IMR-90 (cell line): ENCODE data around the gene STPG1. TPM values are rescaled to one million over a fixed set of nuclear protein-coding genes. Genes with fewer than 3 reads are reported as not detected.

Experiments
- ATAC-seq: fragments of 200-7000 bp; cut with Tn5 transposase; 2 replicates; pipeline ENCODE4 v1.9.1; 2020; ENCODE audit warnings: low read depth, mild to moderate bottlenecking, moderate library complexity
- BruUV-seq: library from RNA; stranded (reverse); fragments of 400-500 nt; replicated peaks from 2 replicates; lab custom pipeline; 2021; lab: Mats Ljungman, UMichigan
- CTCF ChIA-PET: fragments of 300-600 bp; formaldehyde crosslinking; extraction: SDS; loops from one replicate; lab custom pipeline; 2021; ENCODE audit warnings: antibody characterized with exemption; lab: Yijun Ruan, JAX
- POLR2A ChIA-PET: fragments of 300-600 bp; sonication (Branson Sonifier 250); formaldehyde crosslinking; loops from one replicate; lab custom pipeline; 2022; ENCODE audit warnings: antibody characterized with exemption; ENCODE audit not compliant: unreplicated experiment; lab: Charles Lee
- DNase-seq: peaks from one replicate; pipeline ENCODE4 v3.0.0; 2013
- H2AFZ ChIP-seq: replicated peaks from 2 replicates; pipeline ENCODE3; 2013; ENCODE audit warnings: low read length, mild to moderate bottlenecking; ENCODE audit not compliant: poor library complexity
- H2AK5ac ChIP-seq: 2 replicates; pipeline ENCODE4 v1.6.1; 2013; ENCODE audit warnings: low read depth, low read length, inconsistent platforms
- H2AK9ac ChIP-seq: replicated peaks from 2 replicates; pipeline ENCODE3; 2013; ENCODE audit warnings: mild to moderate bottlenecking, low read depth, low read length, moderate library complexity; ENCODE audit not compliant: poor library complexity
- H2BK120ac ChIP-seq: 2 replicates; pipeline ENCODE4 v1.6.1; 2013; ENCODE audit warnings: low read depth, low read length, inconsistent platforms
- H2BK15ac ChIP-seq: 3 replicates; pipeline ENCODE4 v1.6.1; 2013; ENCODE audit warnings: low read depth, low read length, inconsistent platforms
- H2BK20ac ChIP-seq: 2 replicates; pipeline ENCODE4 v1.6.1; 2013; ENCODE audit warnings: low read depth, mild to moderate bottlenecking, inconsistent platforms, low read length, moderate library complexity
- H2BK5ac ChIP-seq: 2 replicates; pipeline ENCODE4 v1.6.1; 2013; ENCODE audit warnings: mild to moderate bottlenecking, low read depth, low read length, inconsistent platforms; ENCODE audit not compliant: poor library complexity, severe bottlenecking
- H3K14ac ChIP-seq: replicated peaks from 2 replicates; pipeline ENCODE4 v1.6.1; 2013; ENCODE audit warnings: low read depth, low read length, inconsistent platforms
- H3K18ac ChIP-seq: 2 replicates; pipeline ENCODE4 v1.6.1; 2013; ENCODE audit warnings: low read depth, low read length, control low read depth
- H3K23ac ChIP-seq: 2 replicates; pipeline ENCODE4 v1.6.1; 2013; ENCODE audit warnings: low read depth, low read length, inconsistent platforms
- H3K27ac ChIP-seq: 2 replicates; pipeline ENCODE4 v1.5.1; 2013; ENCODE audit warnings: mild to moderate bottlenecking, control low read depth, low read length; ENCODE audit not compliant: insufficient read depth
- H3K27me3 ChIP-seq: 2 replicates; pipeline ENCODE4 v1.6.1; 2013; ENCODE audit warnings: low read length; ENCODE audit not compliant: control insufficient read depth, insufficient read depth
- H3K36me3 ChIP-seq: 2 replicates; pipeline ENCODE4 v1.6.1; 2013; ENCODE audit warnings: low read length, mixed read lengths; ENCODE audit not compliant: control insufficient read depth, insufficient read depth
- H3K4ac ChIP-seq: 2 replicates; pipeline ENCODE4 v1.6.1; 2013; ENCODE audit warnings: low read depth, low read length, inconsistent platforms
- H3K4me1 ChIP-seq: 2 replicates; pipeline ENCODE4 v1.6.1; 2013; ENCODE audit warnings: low read length, mixed read lengths; ENCODE audit not compliant: control insufficient read depth, insufficient read depth
- H3K4me2 ChIP-seq: 2 replicates; pipeline ENCODE4 v1.6.1; 2013; ENCODE audit warnings: low read depth, mild to moderate bottlenecking, control low read depth, low read length, moderate library complexity
- H3K4me3 ChIP-seq: 2 replicates; pipeline ENCODE4 v1.5.1; 2013; ENCODE audit warnings: low read depth, mild to moderate bottlenecking, control low read depth, low read length, moderate library complexity; ENCODE audit not compliant: insufficient read depth
- H3K56ac ChIP-seq: 2 replicates; pipeline ENCODE4 v1.6.1; 2013; ENCODE audit warnings: low read length, inconsistent platforms; ENCODE audit not compliant: insufficient read depth; ENCODE audit errors: extremely low read depth
- H3K79me1 ChIP-seq, 2 experiments: 2 replicates each; pipeline ENCODE4 v1.6.1; 2013; ENCODE audit warnings: low read length in 2 of 2, inconsistent platforms in 1 of 2, low read depth in 1 of 2
- H3K9ac ChIP-seq: 2 replicates; pipeline ENCODE4 v1.6.1; 2013; ENCODE audit warnings: low read depth, low read length, control low read depth
- H3K9me1 ChIP-seq: 2 replicates; pipeline ENCODE4 v1.6.1; 2013; ENCODE audit warnings: low read length, inconsistent platforms; ENCODE audit not compliant: insufficient read depth
- H3K9me3 ChIP-seq: 2 replicates; pipeline ENCODE4 v1.6.1; 2013; ENCODE audit warnings: low read length; ENCODE audit not compliant: control insufficient read depth, insufficient read depth
- H4K20me1 ChIP-seq: 2 replicates; pipeline ENCODE4 v1.6.1; 2013; ENCODE audit warnings: low read length, inconsistent platforms; ENCODE audit not compliant: insufficient read depth
- H4K5ac ChIP-seq: 2 replicates; pipeline ENCODE4 v1.6.1; 2013; ENCODE audit warnings: mild to moderate bottlenecking, low read depth, low read length, control low read depth
- H4K8ac ChIP-seq, 2 experiments: 2 replicates each; pipeline ENCODE4 v1.6.1; 2013; ENCODE audit warnings: low read depth in 2 of 2, low read length in 2 of 2, control low read depth in 1 of 2, inconsistent platforms in 1 of 2
- H4K91ac ChIP-seq: 2 replicates; pipeline ENCODE4 v1.6.1; 2013; ENCODE audit warnings: low read depth, low read length, inconsistent platforms; ENCODE audit not compliant: insufficient read depth
- BHLHE40 ChIP-seq: fragments of 150-350 bp; IDR thresholded peaks from 2 replicates; pipeline ENCODE4 v1.6.1; 2016; ENCODE audit warnings: mild to moderate bottlenecking, low read depth, low read length
- CEBPB ChIP-seq: IDR thresholded peaks from 2 replicates; pipeline ENCODE4 v1.6.1; 2012; ENCODE audit warnings: low read depth, low read length, improper control_type of control experiment
- CHD1 ChIP-seq: IDR thresholded peaks from 2 replicates; pipeline ENCODE4 v1.6.1; 2012; ENCODE audit warnings: low read depth, low read length, improper control_type of control experiment
- CTCF ChIP-seq: conservative IDR thresholded peaks from 2 replicates; pipeline ENCODE4 v1.5.1; 2012; ENCODE audit warnings: mild to moderate bottlenecking, low read depth, low read length, improper control_type of control experiment
- ELK1 ChIP-seq: fragments of 150-350 bp; IDR thresholded peaks from 2 replicates; pipeline ENCODE4 v1.6.1; 2016; ENCODE audit warnings: low read depth, mild to moderate bottlenecking, low read length, moderate library complexity, borderline replicate concordance
- FOS ChIP-seq: fragments of 150-350 bp; IDR thresholded peaks from 2 replicates; pipeline ENCODE4 v1.6.1; 2016; ENCODE audit warnings: low read depth, low read length
- MAFK ChIP-seq: IDR thresholded peaks from 2 replicates; pipeline ENCODE4 v1.6.1; 2012; ENCODE audit warnings: low read depth, low read length, improper control_type of control experiment
- MAZ ChIP-seq: IDR thresholded peaks from 2 replicates; pipeline ENCODE4 v1.6.1; 2012; ENCODE audit warnings: low read depth, mild to moderate bottlenecking, low read length, improper control_type of control experiment, moderate library complexity, borderline replicate concordance
- MXI1 ChIP-seq: IDR thresholded peaks from 2 replicates; pipeline ENCODE4 v1.6.1; 2012; ENCODE audit warnings: low read depth, mild to moderate bottlenecking, low read length, moderate library complexity, borderline replicate concordance
- NFE2L2 ChIP-seq: fragments of 150-350 bp; IDR thresholded peaks from 2 replicates; pipeline ENCODE4 v1.6.1; 2016; ENCODE audit warnings: low read depth, mild to moderate bottlenecking, low read length
- POLR2A ChIP-seq: IDR thresholded peaks from 2 replicates; pipeline ENCODE4 v1.6.1; 2012; ENCODE audit warnings: mild to moderate bottlenecking, low read depth, low read length
- RAD21 ChIP-seq: IDR thresholded peaks from 2 replicates; pipeline ENCODE4 v1.6.1; 2012; ENCODE audit warnings: low read length, improper control_type of control experiment
- RCOR1 ChIP-seq: IDR thresholded peaks from 2 replicates; pipeline ENCODE4 v1.6.1; 2012; ENCODE audit warnings: mild to moderate bottlenecking, low read length, improper control_type of control experiment; ENCODE audit not compliant: insufficient replicate concordance
- USF2 ChIP-seq: fragments of 150-350 bp; IDR thresholded peaks from 2 replicates; pipeline ENCODE4 v1.6.1; 2017; ENCODE audit warnings: mild to moderate bottlenecking, antibody characterized with exemption, low read length, low read depth
- WGBS, 2 experiments: methylation state at CpG; one replicate each; pipeline versions ENCODE4 v1.1.5 to v1.1.7; 2013; ENCODE audit warnings: missing lambda C conversion rate in 2 of 2; ENCODE audit not compliant: insufficient read length in 1 of 2; ENCODE audit errors: extremely low coverage in 2 of 2; 5-methylcytosine and 5-hydroxymethylcytosine counted together
- dilution Hi-C: fragments of 300-500 bp; cut with HindIII; formaldehyde crosslinking; loops from one replicate; pipeline ENCODE4 v1.14.3; 2018; ENCODE audit warnings: low sequenced_read_pairs; ENCODE audit not compliant: unreplicated experiment
- in situ Hi-C: fragments of 300-500 bp; cut with MboI; formaldehyde crosslinking; loops from 3 replicates; pipeline ENCODE4 v1.14.3; 2019; ENCODE audit warnings: low sequenced_read_pairs, inconsistent platforms, mixed read lengths
- intact Hi-C: fragments of 100-400 bp; cut with micrococcal nuclease; formaldehyde crosslinking; loops from 2 replicates; pipeline ENCODE4 v1.10.0; 2022
- polyA plus RNA-seq, 3 experiments: library from polyadenylated mRNA; depleted of rRNA; stranded (reverse); fragments of >200 nt; gene quantifications; 2 replicates each; pipeline ENCODE4 v1.2.3, GENCODE V29; 2012; ENCODE audit warnings: low replicate concordance in 1 of 3
- total RNA-seq: library from RNA; depleted of rRNA; stranded (reverse); fragments of >200 nt; gene quantifications from 2 replicates; pipeline ENCODE4 v1.2.3, GENCODE V29; 2012

Gene STPG1
- total and polyA plus RNA-seq, 2 of the 4 experiments (the other 2 are of a cell fraction) = 3.0 to 6.5 TPM

- H3K14ac ChIP-seq = no peak overlapping the region
- no peak overlapping the region for H2AK5ac ChIP-seq
- H4K91ac ChIP-seq = no peak overlapping the region
- TF ChIP-seq FOS (no peak), MAFK (no peak), NFE2L2 (no peak), CEBPB (no peak), CTCF (no peak), RCOR1 (no peak), RAD21 (no peak), POLR2A (no peak), MAZ (no peak), MXI1 (no peak), BHLHE40 (no peak), ELK1 (no peak), USF2 (no peak), CHD1 (no peak)
- H4K8ac ChIP-seq = no peak overlapping the region
- 0 out of 2 replicates have a peak, but pooled peaks cover 5% of the 10 kb centered on the region for H4K20me1 ChIP-seq
- no peak overlapping the region for H3K27ac ChIP-seq
- 89% methylated on average over 4 of the region's 10 CpGs; no CpG with 5 or more reads in 1 of the 2 experiments for WGBS, 2 experiments
- H3K27me3 ChIP-seq = peaks cover 17% of the 10 kb centered on the region; the same call in 1 of the 2 replicates
- no peak for DNase-seq
- no peak overlapping the region for H2AFZ ChIP-seq
- no peak overlapping the region for H2AK9ac ChIP-seq
- no peaks in the 10 kb centered on the region for H3K79me1 ChIP-seq
- in situ Hi-C loops (no loop called here), intact Hi-C loops (no loop called here), dilution Hi-C loops (no loop called here)
- peaks cover 8% of the 10 kb centered on the region for H3K4me1 ChIP-seq
- no peak overlapping the region for H3K4ac ChIP-seq
- no peak overlapping the region for H3K9ac ChIP-seq
- BruUV-seq = no TSS peak
- H3K18ac ChIP-seq = no peak overlapping the region
- no peak overlapping the region for H2BK120ac ChIP-seq
- no peak overlapping the region for H3K4me2 ChIP-seq
- no peaks in the 10 kb centered on the region for H3K36me3 ChIP-seq
- no peak overlapping the region for H2BK15ac ChIP-seq
- POLR2A ChIA-PET = interaction anchor here (0.6 kb wide), 1 partner anchor 13 kb away, joined by 3 read pairs; no protein-coding TSS in a partner anchor
- H3K56ac ChIP-seq = no peak overlapping the region
- no peak overlapping the region for H3K23ac ChIP-seq
- no peak overlapping the region for H4K5ac ChIP-seq
- no peaks in the 10 kb centered on the region for H3K9me3 ChIP-seq
- ATAC-seq = no peak
- CTCF ChIA-PET = interaction anchor here (0.5 kb wide), 1 partner anchor 1089 kb away, joined by 3 read pairs; no protein-coding TSS in a partner anchor
- no peak overlapping the region for H2BK5ac ChIP-seq
- H3K4me3 ChIP-seq = no peak overlapping the region
- no peak overlapping the region for H2BK20ac ChIP-seq
- peaks cover 6% of the 10 kb centered on the region; the same call in 1 of the 2 replicates for H3K9me1 ChIP-seq
Measured at GRCh38 chr1:24348196-24348595, 65.4 kb downstream of the STPG1 start.
